ENCODE measurements around the gene HARS1.
"Not testable (repeated sequence)": the region's sequence is repeated elsewhere in the genome, so short reads cannot be mapped to it uniquely, and the experiment has no call there.

The HARS1 gene

DNA sequence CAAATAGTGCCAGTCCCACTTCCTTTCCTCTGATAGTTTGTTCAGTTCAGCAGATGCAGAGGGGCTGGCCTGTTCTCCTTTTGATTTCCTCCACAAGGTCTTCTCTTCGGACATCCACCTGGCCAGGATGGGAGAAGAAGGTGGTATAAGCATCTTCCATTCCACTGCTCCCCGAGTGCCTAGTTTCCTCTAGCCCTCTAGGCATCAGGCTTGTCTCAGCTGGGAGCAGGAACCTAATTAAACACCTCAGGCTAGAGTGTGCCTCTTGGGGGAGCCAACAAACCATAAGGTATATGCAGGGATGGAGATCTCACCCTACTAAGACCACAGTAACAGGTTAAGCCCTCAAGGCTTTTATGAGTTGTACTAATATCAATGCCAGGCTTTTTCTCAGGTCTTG lies 17.0 kb downstream of the HARS1 start:
- no peak for DNase-seq

DNA sequence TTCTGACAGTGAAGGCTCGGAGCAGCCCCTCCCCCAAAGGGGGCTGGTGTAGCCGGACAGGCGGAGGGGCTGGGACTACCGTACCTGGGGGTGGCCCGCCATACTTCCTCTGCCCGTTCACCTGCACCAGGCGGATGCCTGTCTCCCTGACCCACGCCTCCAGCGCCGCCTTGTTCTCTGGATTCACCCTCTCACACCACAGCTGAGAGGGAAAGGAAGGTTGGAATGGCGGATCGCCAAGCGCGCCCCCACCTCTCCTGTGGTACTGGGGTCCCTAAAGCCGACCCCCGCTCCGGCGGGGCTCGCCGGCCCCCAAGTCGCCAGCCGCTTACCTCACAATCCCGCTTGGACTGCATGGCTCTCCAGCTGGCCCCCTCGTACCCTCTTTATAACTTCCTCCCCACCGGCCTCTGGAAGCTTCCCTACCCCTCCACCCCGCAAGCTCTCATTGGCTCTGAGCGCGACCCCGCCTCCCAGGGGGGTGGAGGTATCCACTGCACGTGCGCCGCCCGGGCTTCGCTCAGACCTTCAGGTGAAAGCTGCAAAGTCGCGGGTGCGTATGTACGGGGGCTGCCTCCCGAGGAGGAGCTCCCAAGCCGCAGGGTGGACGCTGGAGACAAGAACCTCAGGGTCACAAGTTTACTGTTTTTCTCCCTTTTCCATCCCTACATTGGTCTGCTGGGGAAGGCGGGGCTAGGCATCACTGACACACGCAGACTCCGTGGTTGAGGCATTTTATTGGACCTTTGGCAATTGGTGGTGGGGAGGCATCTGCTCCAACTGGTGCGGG lies 17.8 kb downstream of the HARS1 start, which contains the start of gene DND1:
DND1 (minus strand) TSS at position 390 of the 790 bp plus-strand sequence; CDS start at position 356, 34 bp downstream.
- DNase-seq = no peak

- no peak for DNase-seq
Measured at GRCh38 chr5:140672455-140673186, 18.5 kb downstream of the HARS1 start.

GRCh38 chr5:140671472-140672125 lies 19.6 kb downstream of the HARS1 start:
- DNase-seq = no peak

GRCh38 chr5:140671035-140671434 lies 20.1 kb downstream of the HARS1 start:
- not testable (repeated sequence) for DNase-seq

DNA sequence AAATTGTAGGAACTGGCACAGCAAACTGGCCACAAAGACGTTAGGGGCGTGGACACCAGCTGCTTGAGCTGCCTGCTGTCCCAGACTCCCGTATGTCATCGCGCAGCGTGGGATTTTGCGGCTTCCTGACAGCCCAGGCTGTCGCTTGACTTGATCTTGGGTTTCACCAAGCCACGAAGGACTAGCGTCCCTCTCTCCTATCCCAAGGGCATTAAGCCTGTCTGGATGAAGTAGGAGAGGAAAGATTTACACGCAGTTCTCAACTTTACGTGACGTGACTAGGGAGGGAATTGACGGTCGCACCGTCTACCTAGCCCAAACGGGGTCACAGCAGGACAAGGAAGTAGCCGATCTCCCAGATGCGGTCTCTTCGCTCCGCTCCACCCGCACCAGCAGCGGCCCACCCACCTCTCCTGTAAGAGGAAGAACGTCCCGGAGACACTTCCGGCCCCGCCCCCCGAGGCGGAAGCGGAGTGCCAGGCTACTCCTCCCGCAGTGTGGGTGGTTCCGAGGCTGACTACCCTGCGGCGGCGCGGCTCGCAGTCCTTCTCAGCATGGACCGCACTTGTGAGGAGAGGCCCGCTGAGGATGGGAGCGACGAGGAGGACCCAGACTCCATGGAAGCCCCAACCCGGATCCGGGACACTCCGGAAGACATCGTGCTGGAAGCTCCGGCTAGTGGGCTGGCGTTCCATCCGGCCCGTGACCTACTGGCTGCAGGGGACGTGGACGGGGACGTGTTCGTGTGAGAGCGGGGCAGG lies 26.6 kb downstream of the HARS1 start, which contains the start of gene WDR55:
WDR55 (plus strand) TSS at position 546 of the 761 bp plus-strand sequence; CDS start at position 555, 9 bp downstream.
- peak; percentile 80 for DNase-seq

- no peak for DNase-seq
Measured at GRCh38 chr5:140664030-140664358, 27.2 kb downstream of the HARS1 start.

GRCh38 chr5:140660371-140660770 lies 30.8 kb downstream of the HARS1 start:
- not testable (repeated sequence) for DNase-seq

GRCh38 chr5:140658870-140659269 lies 32.3 kb downstream of the HARS1 start:
- no peak for DNase-seq

GRCh38 chr5:140647042-140647419 lies 44.1 kb downstream of the HARS1 start:
- DNase-seq = no peak

DNA sequence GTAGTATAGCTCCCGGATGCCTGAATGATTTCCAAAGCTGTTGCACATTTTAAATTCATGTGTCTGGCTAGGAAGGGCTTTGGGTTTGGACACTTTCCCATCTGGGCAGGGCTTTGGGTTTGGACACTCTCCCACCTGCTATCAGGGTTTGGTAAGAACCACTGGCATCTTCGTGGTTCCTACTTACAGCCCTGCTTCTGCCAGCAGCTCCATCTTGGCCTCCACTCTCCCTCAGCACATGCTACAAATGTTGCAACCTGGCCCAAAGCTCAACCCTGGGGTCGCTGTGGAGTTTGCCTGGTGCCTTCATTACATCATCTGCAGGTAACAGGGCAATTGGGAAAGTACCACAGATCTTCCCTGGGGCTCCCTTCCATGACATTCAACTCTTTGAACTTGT lies 48.5 kb downstream of the HARS1 start:
- DNase-seq = no peak

GRCh38 chr5:140641716-140642115 lies 49.5 kb downstream of the HARS1 start:
- DNase-seq = no peak

DNA sequence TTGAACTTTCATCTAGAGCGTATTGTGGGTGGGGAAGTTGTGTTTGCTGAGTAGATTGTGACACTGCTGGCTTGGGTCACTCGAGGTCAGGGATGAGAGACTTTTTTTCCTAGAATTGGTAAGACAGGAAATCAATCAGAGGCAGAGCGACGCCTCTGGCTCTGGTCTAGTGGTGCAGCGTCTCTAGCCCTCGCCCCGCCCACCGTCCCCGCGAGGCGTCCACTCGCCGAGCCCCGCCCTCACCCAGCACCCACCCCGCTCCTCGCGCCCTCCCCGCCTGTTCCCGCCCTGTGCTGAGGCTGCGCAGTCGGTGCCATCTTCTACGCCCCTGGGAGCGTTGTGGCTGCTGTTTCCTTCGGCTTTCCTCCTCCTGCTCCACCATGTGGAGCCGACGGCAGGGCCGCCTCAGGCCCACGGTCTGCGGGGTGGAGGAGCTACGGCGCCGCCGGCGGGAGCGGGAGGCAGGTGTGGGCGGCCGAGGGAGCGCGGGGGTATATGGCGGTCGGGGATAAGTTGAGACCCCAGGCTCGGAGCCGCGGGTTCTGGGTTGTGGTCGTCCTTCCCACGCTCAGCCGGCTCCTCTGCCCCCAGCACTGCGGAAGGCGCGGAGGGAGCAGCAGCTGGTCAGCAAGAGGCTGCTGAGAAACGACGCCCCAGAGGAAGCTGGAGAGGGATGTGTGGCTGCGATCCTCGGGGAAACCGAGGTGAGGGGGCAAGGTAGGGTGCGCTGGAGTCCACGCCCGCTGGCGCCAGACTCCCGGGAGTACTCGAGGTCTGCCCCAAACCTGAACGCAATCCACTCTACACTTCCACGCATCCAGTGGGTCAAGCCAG lies 51.8 kb downstream of the HARS1 start, which contains the start of gene TMCO6:
TMCO6 (plus strand) TSS at position 304 of the 834 bp plus-strand sequence; CDS start at position 381, 77 bp downstream.
- peak; percentile 82 for DNase-seq

DNA sequence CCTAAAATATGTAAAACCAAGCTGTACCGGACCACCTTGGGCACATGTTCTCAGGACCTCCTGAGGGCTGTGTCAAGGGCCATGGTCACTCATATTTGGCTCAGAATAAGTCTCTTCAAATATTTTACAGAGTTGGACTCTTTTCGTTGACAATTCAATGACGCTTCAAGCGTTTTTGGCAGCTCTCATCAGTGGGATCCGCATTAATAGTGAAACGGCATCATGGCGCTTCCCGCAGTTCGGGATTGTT lies 52.3 kb downstream of the HARS1 start:
- DNase-seq = not testable (repeated sequence)

DNA sequence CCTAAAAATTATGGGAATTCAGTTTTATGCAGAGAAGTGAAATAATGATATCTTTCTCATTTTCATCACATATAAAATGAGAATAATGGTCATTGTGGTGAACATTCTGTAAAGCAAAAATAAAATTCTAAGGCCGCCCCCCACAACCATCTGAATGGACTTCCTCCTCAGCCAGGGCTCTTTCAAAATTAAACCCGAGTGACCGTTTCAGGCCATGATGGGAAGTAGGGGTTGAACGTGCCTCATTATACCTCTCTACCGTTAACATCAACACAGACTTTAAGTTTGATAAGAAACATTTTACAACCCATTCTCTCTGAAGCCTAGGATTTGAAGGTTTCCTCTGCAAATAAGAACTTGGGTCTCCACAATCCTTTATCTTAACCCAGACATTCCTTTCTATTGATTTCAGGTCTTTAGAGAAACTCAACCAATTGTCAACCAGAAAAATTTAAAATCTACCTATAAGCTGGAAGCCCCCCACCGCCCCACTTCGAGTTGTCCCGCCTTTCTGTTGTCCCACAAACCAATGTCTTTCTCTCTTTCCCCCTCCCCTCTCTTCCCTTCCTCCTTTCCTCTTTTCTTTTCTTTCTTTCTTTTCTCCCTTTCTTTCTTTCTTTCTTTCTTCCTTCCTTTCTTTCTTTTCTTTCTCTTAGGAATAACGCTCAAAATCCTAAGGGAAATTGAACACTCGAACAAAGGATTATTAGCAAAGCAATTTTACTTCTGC lies 53.6 kb downstream of the HARS1 start:
- DNase-seq = no peak

DNA sequence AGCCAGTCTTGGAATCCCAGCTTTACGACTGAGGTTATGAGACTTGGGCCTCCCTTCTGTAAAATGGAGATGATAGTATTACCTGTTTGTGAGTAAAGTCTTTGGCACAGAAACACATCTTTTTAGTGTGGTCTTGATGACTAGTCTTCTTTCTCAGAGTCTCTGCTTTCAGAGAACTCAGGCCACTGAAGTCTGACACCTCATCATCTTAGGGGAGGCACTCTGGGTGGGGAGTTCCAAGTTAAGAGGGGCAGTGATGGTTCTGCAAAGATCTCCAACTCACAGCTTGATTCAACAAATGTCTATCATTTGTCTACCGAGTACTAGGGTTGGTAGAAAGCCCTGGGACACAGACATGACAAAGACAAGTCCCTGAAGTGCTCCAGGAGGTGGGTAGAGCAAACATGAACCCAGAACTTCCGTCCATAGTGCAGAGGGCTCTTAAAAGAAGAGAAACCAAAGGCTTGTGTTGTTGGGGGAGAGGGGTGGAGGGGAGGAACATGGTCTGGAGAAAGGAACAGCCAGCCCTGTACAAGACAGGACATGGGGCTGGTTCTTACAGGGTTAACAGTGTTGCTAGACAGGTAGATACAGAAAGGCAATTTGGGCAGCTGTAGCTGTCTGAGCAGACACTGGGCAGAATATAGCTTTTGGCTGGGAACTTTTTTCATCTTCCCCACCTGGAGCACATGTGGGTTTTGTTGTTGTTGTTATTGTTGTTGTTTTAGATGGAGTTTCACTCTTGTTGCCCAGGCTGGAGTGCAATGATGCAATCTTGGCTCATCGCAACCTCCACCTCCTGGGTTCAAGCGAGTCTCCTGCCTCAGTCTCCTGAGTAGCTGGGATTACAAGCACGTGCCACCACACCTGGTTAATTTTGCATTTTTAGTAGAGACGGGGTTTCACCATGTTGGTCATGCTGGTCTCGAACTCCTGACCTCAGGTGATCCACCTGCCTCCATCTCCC lies 55.6 kb downstream of the HARS1 start:
- no peak for DNase-seq

DNA sequence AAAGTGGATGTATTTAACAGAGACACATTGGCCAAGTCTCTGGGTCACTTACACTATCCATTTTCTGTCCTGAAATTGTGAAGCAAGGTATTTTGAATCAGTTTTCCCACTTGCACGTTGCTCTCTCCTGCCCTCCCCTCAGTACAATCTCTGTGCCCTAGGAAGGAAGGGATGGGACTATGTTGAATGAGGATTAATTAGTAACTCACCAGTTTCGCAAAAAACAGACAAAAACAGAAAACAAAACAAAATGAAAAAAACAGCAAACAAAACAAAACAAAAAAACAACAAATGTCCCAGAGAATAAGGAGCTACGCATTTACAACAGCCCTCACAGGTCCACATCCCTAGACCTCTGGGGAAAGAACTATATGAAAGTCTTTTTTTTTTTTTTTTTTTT lies 57.1 kb downstream of the HARS1 start:
- DNase-seq = no peak

GRCh38 chr5:140633501-140633900 lies 57.7 kb downstream of the HARS1 start:
- no peak for DNase-seq

- no peak for DNase-seq
Measured at GRCh38 chr5:140633021-140633471, 58.1 kb downstream of the HARS1 start, which contains the start of gene CD14. CD14 (minus strand) TSS chr5:140633175; CDS start chr5:140633071, 104 bp downstream.

Data from NCI-H1092 (cell line).